Measurements from ENCODE around the gene BEND7.

The BEND7 gene

GRCh38 chr10:13475124-13475523 lies 53.7 kb downstream of the BEND7 start:
- DNase-seq: no peak

GRCh38 chr10:13473986-13474385 lies 54.8 kb downstream of the BEND7 start:
- no peak for DNase-seq

- DNase-seq: no peak
Observed at GRCh38 chr10:13472359-13472758, 56.5 kb downstream of the BEND7 start.

- DNase-seq: no peak
Observed at GRCh38 chr10:13470270-13470669, 58.5 kb downstream of the BEND7 start.

- DNase-seq: no peak
Observed at GRCh38 chr10:13462551-13462950, 66.3 kb downstream of the BEND7 start.

GRCh38 chr10:13458687-13459012 lies 70.2 kb downstream of the BEND7 start:
- DNase-seq: no peak

GRCh38 chr10:13457958-13458686 lies 70.7 kb downstream of the BEND7 start:
- no peak for DNase-seq

GRCh38 chr10:13453896-13454295 lies 74.9 kb downstream of the BEND7 start:
- DNase-seq: no peak

- DNase-seq: no peak
Observed at GRCh38 chr10:13450069-13450468, 78.7 kb downstream of the BEND7 start.

- DNase-seq: no peak
Observed at GRCh38 chr10:13449296-13449695, 79.5 kb downstream of the BEND7 start.

- DNase-seq: no peak
Observed at GRCh38 chr10:13448216-13448615, 80.6 kb downstream of the BEND7 start.

- no peak for DNase-seq
Observed at GRCh38 chr10:13445656-13446400, 83.0 kb downstream of the BEND7 start.

GRCh38 chr10:13441476-13441875 lies 87.3 kb downstream of the BEND7 start:
- no peak for DNase-seq

GRCh38 chr10:13440185-13441061 lies 88.4 kb downstream of the BEND7 start:
- peak; percentile 87 for DNase-seq

- DNase-seq: peak; percentile 65
Observed at GRCh38 chr10:13439313-13440184, 89.3 kb downstream of the BEND7 start.

GRCh38 chr10:13437026-13437555 lies 91.7 kb downstream of the BEND7 start:
- no peak for DNase-seq

GRCh38 chr10:13427943-13428342 lies 100.9 kb downstream of the BEND7 start:
- peak; percentile 26 for DNase-seq

- no peak for DNase-seq
Observed at GRCh38 chr10:13425397-13425796, 103.4 kb downstream of the BEND7 start.

GRCh38 chr10:13422800-13423199 lies 106.0 kb downstream of the BEND7 start:
- DNase-seq: no peak

GRCh38 chr10:13421382-13421917 lies 107.4 kb downstream of the BEND7 start:
- DNase-seq: no peak

- DNase-seq: no peak
Observed at GRCh38 chr10:13420532-13421307, 108.1 kb downstream of the BEND7 start.
